HUES48 (cell line): Measurements from ENCODE around the gene PTPRN2.

Experiments used
- H3K27ac ChIP-seq: one replicate; pipeline ENCODE4 v1.7.0; 2013; ENCODE audit warnings: low read depth, low read length, inconsistent platforms
- H3K27me3 ChIP-seq: 2 replicates; pipeline ENCODE4 v1.6.1; 2013; ENCODE audit warnings: mild to moderate bottlenecking, low read length; ENCODE audit not compliant: control insufficient read depth, insufficient read depth
- H3K36me3 ChIP-seq: 2 replicates; pipeline ENCODE4 v1.6.1; 2013; ENCODE audit warnings: low read length; ENCODE audit not compliant: control insufficient read depth, insufficient read depth
- H3K4me1 ChIP-seq: 2 replicates; pipeline ENCODE4 v1.6.1; 2013; ENCODE audit warnings: mild to moderate bottlenecking, low read length; ENCODE audit not compliant: control insufficient read depth, insufficient read depth
- H3K4me3 ChIP-seq: 2 replicates; pipeline ENCODE4 v1.5.1; 2013; ENCODE audit warnings: mild to moderate bottlenecking, low read depth, low read length
- H3K9ac ChIP-seq: 2 replicates; pipeline ENCODE4 v1.6.1; 2013; ENCODE audit warnings: mild to moderate bottlenecking, low read depth, low read length, moderate library complexity
- H3K9me3 ChIP-seq: 2 replicates; pipeline ENCODE4 v1.6.1; 2013; ENCODE audit warnings: low read length; ENCODE audit not compliant: control insufficient read depth, insufficient read depth

PTPRN2 gene

GRCh38 chr7:157650801-157651200, 936.8 kb downstream of the PTPRN2 start:
- H3K4me1 ChIP-seq, result no peaks in the 10 kb centered on the region
- H3K9ac ChIP-seq, result no peak overlapping the region
- no peaks in the 10 kb centered on the region for H3K9me3 ChIP-seq
- no peaks in the 10 kb centered on the region for H3K27me3 ChIP-seq
- H3K4me3 ChIP-seq, result no peak overlapping the region
- H3K36me3 ChIP-seq, result no peaks in the 10 kb centered on the region
- no peak overlapping the region for H3K27ac ChIP-seq

GRCh38 chr7:157650131-157650631, 937.4 kb downstream of the PTPRN2 start:
- Histone ChIP-seq H3K27ac (no peak overlapping the region), H3K36me3 (no peaks in the 10 kb centered on the region), H3K4me1 (no peaks in the 10 kb centered on the region), H3K4me3 (no peak overlapping the region), H3K9ac (no peak overlapping the region), H3K27me3 (no peaks in the 10 kb centered on the region), H3K9me3 (no peaks in the 10 kb centered on the region)

- Histone ChIP-seq H3K36me3 (no peaks in the 10 kb centered on the region), H3K27me3 (no peaks in the 10 kb centered on the region), H3K27ac (no peak overlapping the region), H3K4me3 (no peak overlapping the region), H3K9ac (no peak overlapping the region), H3K9me3 (0 out of 2 replicates have a peak, but pooled peaks cover 3% of the 10 kb centered on the region), H3K4me1 (no peaks in the 10 kb centered on the region)
Measured at GRCh38 chr7:157646551-157646950, 941.1 kb downstream of the PTPRN2 start.

- Histone ChIP-seq H3K36me3 (no peaks in the 10 kb centered on the region), H3K4me1 (no peaks in the 10 kb centered on the region), H3K4me3 (no peak overlapping the region), H3K9ac (no peak overlapping the region), H3K9me3 (peaks cover 9% of the 10 kb centered on the region; the same call in 1 of the 2 replicates), H3K27ac (no peak overlapping the region), H3K27me3 (no peaks in the 10 kb centered on the region)
Measured at GRCh38 chr7:157645539-157645938, 942.1 kb downstream of the PTPRN2 start.

GRCh38 chr7:157644946-157645345, 942.7 kb downstream of the PTPRN2 start:
- peaks cover 15% of the 10 kb centered on the region for H3K9me3 ChIP-seq
- H3K36me3 ChIP-seq, result no peaks in the 10 kb centered on the region
- H3K27ac ChIP-seq, result no peak overlapping the region
- H3K4me1 ChIP-seq, result no peaks in the 10 kb centered on the region
- H3K9ac ChIP-seq, result no peak overlapping the region
- H3K4me3 ChIP-seq, result no peak overlapping the region
- H3K27me3 ChIP-seq, result no peaks in the 10 kb centered on the region

- Histone ChIP-seq H3K9ac (no peak overlapping the region), H3K27ac (no peak overlapping the region), H3K27me3 (no peaks in the 10 kb centered on the region), H3K36me3 (no peaks in the 10 kb centered on the region), H3K9me3 (peaks cover 22% of the 10 kb centered on the region), H3K4me1 (no peaks in the 10 kb centered on the region), H3K4me3 (no peak overlapping the region)
Measured at GRCh38 chr7:157643525-157643970, 944.1 kb downstream of the PTPRN2 start.

- Histone ChIP-seq H3K4me3 (no peak overlapping the region), H3K9me3 (peaks cover 22% of the 10 kb centered on the region), H3K9ac (no peak overlapping the region), H3K4me1 (no peaks in the 10 kb centered on the region), H3K36me3 (no peaks in the 10 kb centered on the region), H3K27ac (no peak overlapping the region), H3K27me3 (no peaks in the 10 kb centered on the region)
Measured at GRCh38 chr7:157641866-157642265, 945.8 kb downstream of the PTPRN2 start.

GRCh38 chr7:157640144-157640543, 947.5 kb downstream of the PTPRN2 start:
- Histone ChIP-seq H3K4me1 (no peaks in the 10 kb centered on the region), H3K9ac (no peak overlapping the region), H3K9me3 (peaks cover 22% of the 10 kb centered on the region), H3K27me3 (no peaks in the 10 kb centered on the region), H3K4me3 (no peak overlapping the region), H3K36me3 (no peaks in the 10 kb centered on the region), H3K27ac (no peak overlapping the region)

- no peaks in the 10 kb centered on the region for H3K4me1 ChIP-seq
- H3K9ac ChIP-seq, result no peak overlapping the region
- H3K4me3 ChIP-seq, result no peak overlapping the region
- H3K27ac ChIP-seq, result no peak overlapping the region
- no peaks in the 10 kb centered on the region for H3K27me3 ChIP-seq
- H3K9me3 ChIP-seq, result peaks cover 22% of the 10 kb centered on the region
- no peaks in the 10 kb centered on the region for H3K36me3 ChIP-seq
Measured at GRCh38 chr7:157638563-157638962, 949.1 kb downstream of the PTPRN2 start.

- H3K4me3 ChIP-seq, result no peak overlapping the region
- no peaks in the 10 kb centered on the region for H3K27me3 ChIP-seq
- H3K9ac ChIP-seq, result no peak overlapping the region
- peaks cover 21% of the 10 kb centered on the region for H3K9me3 ChIP-seq
- H3K36me3 ChIP-seq, result no peaks in the 10 kb centered on the region
- no peak overlapping the region for H3K27ac ChIP-seq
- no peaks in the 10 kb centered on the region for H3K4me1 ChIP-seq
Measured at GRCh38 chr7:157637216-157637949, 950.2 kb downstream of the PTPRN2 start.

- Histone ChIP-seq H3K27ac (no peak overlapping the region), H3K9ac (no peak overlapping the region), H3K27me3 (no peaks in the 10 kb centered on the region), H3K9me3 (peaks cover 14% of the 10 kb centered on the region; the same call in 1 of the 2 replicates), H3K4me3 (no peak overlapping the region), H3K4me1 (no peaks in the 10 kb centered on the region), H3K36me3 (no peaks in the 10 kb centered on the region)
Measured at GRCh38 chr7:157635669-157636068, 952.0 kb downstream of the PTPRN2 start.
